GM18505 (cell line): ENCODE results near the gene FAF2.
"Not testable (repeated sequence)": the region's sequence is repeated elsewhere in the genome, so short reads cannot be mapped to it uniquely, and the experiment has no call there.

ENCODE experiments used
- ATAC-seq: cut with Tn5 transposase; IDR thresholded peaks from one replicate; pipeline ENCODE4 v1.9.1; 2021; ENCODE audit not compliant: unreplicated experiment
- POLR2A ChIP-seq: IDR thresholded peaks from 4 replicates; pipeline ENCODE4 v1.6.1; 2011; ENCODE audit warnings: borderline replicate concordance; ENCODE audit not compliant: insufficient read depth, insufficient read length; ENCODE audit errors: extremely low read depth

FAF2 gene

DNA sequence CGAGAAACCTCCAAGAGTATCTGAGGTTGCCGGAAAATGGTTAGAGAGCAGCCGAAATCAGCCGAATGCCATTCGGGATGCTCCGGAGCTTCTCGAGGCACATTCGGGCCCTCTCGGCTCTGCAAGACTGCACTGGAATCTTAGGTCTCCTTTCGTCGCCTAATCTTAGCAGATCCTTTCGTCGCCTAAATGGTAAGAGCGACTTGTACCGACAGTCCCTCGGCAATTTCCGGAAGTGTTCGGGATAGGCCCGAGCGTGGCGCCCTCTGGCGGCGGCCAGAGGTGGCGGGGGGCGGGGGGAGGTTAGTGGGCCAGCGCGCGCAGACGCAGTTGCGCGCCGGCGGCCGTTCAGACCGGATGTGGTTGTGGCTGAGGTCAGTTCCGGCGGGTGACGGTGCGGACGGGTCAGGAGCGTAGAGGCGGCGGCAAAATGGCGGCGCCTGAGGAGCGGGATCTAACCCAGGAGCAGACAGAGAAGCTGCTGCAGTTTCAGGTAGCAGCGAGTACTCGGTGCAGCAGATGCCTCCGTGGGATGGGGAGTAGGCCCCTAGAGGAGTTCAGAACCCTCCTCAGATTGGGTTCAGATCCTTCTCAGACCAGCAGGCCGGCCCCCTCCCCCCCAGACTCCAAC is at the start of gene FAF2:
Gene FAF2 (plus strand): TSS at position 408 of the 631 bp plus-strand sequence. CDS start 23 bp downstream, at position 431.
- ATAC-seq: peak; percentile 89
- TF ChIP-seq POLR2A: peak; percentile 89

- TF ChIP-seq POLR2A: no peak
- ATAC-seq: no peak
These were observed 47.6 kb upstream of the FAF2 start for GRCh38 chr5:176400382-176401156.

DNA sequence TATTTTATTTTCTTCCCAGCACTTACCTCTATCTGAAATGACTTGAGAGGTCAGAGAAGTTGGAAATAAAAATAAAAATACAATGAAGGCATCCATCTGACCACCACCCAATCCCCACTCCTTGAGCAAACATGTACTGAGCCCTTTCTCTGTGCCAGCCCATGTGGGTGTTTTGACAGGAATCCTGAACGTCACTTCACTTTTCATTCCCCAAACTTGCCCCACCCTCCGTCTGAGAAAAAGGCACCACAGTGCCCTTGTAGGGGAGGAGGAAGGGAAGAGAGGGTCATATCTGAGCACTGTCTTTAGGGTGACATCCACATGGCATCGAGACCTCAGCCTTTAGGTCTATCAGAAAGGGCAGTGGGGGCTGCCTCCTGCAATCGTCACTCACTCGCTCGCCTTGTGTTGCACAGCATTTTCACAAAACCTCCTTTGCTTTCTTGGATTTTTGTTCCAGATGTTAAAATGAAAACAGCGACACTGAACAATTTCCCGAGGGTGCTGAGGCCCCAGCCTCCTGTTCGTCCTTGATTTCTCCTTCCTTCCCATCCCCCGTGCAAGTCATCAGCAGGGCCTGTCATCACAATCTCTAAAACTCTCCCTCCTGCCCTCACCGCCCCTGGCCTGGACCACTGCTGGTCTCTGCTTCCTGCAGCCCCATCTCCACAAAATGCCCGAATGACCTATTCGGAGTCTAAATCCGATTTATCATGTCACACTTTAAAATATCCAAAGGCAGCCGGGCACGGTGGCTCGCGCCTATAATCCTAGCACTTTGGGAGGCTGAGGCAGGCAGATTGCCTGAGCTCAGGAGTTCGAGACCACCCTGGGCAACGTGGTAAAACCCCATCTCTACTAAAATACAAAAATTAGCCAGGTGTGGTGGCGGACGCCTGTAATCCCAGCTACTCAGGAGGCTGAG is 46.6 kb upstream of the FAF2 start:
- TF ChIP-seq POLR2A: no peak
- no peak for ATAC-seq

- no peak for ATAC-seq
- TF ChIP-seq POLR2A: no peak
These were observed 42.3 kb upstream of the FAF2 start for GRCh38 chr5:176405656-176406435.

DNA sequence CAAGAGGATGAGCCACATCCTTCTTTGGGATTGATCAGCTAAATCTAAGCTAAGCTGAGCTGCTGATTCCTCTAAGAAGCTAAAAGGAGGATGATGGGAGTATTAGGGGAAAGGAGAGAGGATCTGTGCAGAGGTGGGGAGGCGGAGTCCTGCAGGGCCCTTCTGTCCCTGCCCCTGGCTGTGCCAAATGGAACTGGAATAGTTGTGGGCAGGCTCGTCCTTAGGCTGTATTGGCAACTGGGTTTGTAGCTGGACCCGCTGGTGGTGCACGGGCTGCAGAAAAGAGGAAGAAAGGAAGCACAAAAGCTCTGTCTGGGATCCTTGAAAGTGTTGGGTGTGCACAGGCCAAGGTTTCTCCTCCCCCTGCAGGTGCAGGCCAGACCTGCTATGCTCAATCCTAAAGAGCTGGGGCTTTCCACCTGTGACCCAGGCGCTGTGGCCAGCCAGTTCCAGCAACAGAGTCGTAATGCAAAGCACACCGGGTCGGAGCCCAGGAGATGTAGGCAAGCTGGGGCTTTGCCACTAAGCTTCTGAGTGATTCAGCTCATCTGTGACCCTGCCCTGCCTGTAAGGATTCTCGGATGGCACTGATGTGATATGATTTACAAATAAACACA is 41.6 kb upstream of the FAF2 start:
- TF ChIP-seq POLR2A: no peak
- no peak for ATAC-seq

DNA sequence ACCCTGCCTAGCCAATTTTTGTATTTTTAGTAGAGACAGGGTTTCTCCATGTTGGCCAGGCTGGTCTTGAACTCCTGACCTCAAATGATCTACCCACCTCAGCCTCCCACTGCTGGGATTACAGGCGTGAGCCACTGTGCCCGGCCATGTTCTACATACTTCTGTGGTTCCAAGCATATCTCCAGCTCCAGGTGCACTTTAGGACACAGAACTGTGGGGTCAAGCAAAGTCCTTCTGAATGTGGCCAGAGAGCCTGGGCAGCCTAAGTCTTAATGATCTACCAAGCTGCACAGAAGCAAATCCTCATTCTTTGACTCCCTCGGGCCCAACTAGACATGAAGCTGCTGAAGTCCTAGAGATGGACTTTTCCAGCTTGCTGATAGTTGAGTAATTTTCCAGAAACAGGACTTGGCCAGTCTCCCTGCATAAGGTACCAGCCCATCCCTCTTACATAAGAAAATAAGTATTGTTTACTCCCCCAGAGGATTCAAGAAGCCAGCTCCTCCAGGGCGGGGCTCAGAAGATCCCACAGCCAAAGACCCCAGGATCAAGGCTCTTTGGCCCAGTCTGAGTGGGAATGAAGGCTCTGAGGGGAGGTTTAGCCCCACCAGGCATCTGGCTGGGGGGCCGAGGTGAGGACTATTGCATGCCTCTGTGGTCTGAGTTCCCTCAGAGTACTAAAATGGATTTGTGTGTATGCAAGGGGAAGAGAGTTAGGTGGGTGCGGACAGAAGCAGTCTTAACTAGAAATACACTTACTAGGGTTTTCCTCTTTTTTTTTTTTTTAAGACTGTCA is 40.5 kb upstream of the FAF2 start:
- no peak for ATAC-seq
- TF ChIP-seq POLR2A: no peak

DNA sequence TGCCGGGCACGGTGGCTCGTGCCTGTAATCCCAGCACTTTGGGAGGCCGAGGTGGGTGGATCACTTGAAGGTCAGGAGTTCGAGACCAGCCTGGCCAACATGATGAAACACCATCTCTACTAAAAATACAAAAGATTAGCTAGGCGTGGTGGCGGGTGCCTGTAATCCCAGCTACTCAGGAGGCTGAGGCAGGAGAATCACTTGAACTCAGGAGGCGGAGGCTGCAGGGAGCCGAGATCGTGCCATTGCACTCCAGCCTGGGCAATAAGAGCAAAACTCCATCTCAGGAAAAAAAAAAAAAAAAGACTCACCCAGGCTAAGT is 40.0 kb upstream of the FAF2 start:
- ATAC-seq: not testable (repeated sequence)

DNA sequence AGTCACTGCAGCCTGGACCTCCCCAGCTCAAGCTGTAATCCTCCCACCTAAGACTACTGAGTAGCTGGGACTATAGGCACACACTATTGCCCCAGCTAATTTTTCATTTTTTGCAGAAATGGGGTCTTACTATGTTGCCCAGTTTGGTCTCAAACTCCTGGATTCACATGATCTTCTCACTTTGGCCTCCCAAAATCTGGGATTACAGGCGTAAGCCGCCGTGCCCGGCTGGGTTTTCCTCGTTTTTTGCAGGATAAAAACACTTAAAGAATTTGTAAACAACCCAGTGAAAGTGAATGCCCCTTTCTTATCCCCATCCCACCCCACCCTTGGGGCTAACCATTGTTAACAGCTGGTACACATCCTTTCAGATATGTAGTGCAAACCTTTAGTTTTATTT is 39.6 kb upstream of the FAF2 start:
- no peak for TF ChIP-seq POLR2A
- ATAC-seq: no peak

DNA sequence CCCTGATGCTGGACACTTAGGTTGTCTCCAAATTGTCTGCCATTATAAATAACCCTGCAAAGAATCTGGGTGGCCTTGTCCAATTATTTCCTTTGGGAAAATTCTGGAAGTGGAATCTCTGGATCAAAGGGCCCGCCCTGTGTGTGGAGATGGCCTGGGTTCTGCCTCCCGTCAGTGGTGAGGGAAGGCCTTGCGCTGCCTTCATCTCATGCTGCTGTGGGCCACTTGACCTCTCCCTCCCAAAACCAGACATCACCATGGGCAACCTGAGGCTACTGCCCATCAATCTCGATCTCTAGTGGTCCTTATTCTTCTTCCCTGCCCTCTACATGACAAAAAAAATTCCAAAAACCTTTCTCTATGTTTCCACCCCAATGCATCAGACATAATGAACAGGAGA is 38.4 kb upstream of the FAF2 start:
- no peak for TF ChIP-seq POLR2A
- no peak for ATAC-seq

- no peak for ATAC-seq
- no peak for TF ChIP-seq POLR2A
These were observed 37.6 kb upstream of the FAF2 start for GRCh38 chr5:176410486-176411180.

- no peak for ATAC-seq
- TF ChIP-seq POLR2A: no peak
These were observed 35.5 kb upstream of the FAF2 start for GRCh38 chr5:176412517-176413254.
